ENCODE data around the gene PRG3. TPM values are rescaled to one million over a fixed set of nuclear protein-coding genes. Genes with fewer than 3 reads are reported as not detected.

PRG3 gene
- total and polyA plus RNA-seq, 9 of the 15 experiments (the other 6 are each of a cell fraction or from before 2014, with no cell fraction given): 0.18 to 0.55 (median 0.38) TPM; not detected in 6

DNA sequence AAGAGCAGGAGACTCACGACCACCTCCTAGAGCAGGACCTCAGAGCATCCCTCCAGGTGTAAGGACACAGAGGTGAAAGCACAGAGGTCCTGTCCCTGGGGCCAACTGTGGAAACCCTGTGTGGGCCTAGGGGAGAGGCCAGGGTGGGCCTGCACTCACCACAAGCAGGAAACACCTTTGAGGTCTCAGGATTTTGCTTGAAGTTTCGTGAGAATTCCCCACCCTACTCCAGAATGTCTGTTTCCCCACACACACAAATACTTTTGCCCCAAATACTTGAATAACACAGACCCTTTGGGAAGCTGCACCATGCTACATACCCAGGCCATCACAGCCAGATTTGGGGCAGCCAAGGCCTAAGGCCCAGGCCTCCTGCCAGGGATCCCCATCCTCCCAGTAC is 27.8 kb upstream of the PRG3 start (continued):
- TF ChIP-seq, protein P1, sequence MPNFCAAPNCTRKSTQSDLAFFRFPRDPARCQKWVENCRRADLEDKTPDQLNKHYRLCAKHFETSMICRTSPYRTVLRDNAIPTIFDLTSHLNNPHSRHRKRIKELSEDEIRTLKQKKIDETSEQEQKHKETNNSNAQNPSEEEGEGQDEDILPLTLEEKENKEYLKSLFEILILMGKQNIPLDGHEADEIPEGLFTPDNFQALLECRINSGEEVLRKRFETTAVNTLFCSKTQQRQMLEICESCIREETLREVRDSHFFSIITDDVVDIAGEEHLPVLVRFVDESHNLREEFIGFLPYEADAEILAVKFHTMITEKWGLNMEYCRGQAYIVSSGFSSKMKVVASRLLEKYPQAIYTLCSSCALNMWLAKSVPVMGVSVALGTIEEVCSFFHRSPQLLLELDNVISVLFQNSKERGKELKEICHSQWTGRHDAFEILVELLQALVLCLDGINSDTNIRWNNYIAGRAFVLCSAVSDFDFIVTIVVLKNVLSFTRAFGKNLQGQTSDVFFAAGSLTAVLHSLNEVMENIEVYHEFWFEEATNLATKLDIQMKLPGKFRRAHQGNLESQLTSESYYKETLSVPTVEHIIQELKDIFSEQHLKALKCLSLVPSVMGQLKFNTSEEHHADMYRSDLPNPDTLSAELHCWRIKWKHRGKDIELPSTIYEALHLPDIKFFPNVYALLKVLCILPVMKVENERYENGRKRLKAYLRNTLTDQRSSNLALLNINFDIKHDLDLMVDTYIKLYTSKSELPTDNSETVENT (CRISPR knock-in tag; IDR thresholded peaks at IDR 0.05): no peak

GRCh38 chr11:57407941-57408475 is 27.1 kb upstream of the PRG3 start:
- Histone ChIP-seq H3K79me2 (ENCODE audit: control insufficient read depth, insufficient read depth, low read length) (peaks cover under 1% of the 10 kb centered on the region; the same call in 2 of the 3 replicates), H4K20me1 (replicated peaks; ENCODE audit: control insufficient read depth, insufficient read depth, low read length) (no peaks in the 10 kb centered on the region), H3K4me3 (no peak overlapping the region), H3K9me3 (replicated peaks; ENCODE audit: control insufficient read depth, insufficient read depth, low read depth, low read length) (no peaks in the 10 kb centered on the region), H3K4me2 (ENCODE audit: insufficient read depth, low read length) (no peak overlapping the region), H3K27me3 (ENCODE audit: control insufficient read depth in 2 of 2, insufficient read depth in 2 of 2, low read length in 2 of 2) (no peaks in the 10 kb centered on the region), H3K4me1 (replicated peaks in 1 of 2; ENCODE audit: control insufficient read depth in 2 of 2, insufficient read depth in 2 of 2, low read length in 2 of 2) (peaks cover 5 to 15% of the 10 kb centered on the region in 2 experiments; a peak in 4 of 5 replicates), H3K9me1 (ENCODE audit: control insufficient read depth, insufficient read depth, low read length) (no peaks in the 10 kb centered on the region), H2AFZ (ENCODE audit: low read depth, low read length) (no peak overlapping the region), H3K36me3 (ENCODE audit: control insufficient read depth, insufficient read depth, low read length) (peaks cover 77% of the 10 kb centered on the region), H3K27ac (ENCODE audit: extremely low read depth, low read depth, low read length) (no peak overlapping the region), H3K9ac (ENCODE audit: insufficient read depth in 1 of 2, low read depth in 2 of 2, low read length in 2 of 2) (no peak overlapping the region)
- ATAC-seq (no peak), DNase-seq (ENCODE audit: extremely low read depth in 1 of 4, low spot score in 3 of 4) (no peak), FAIRE-seq (no peak)
- intact Hi-C loops (cut with micrococcal nuclease) (no loop called here), in situ Hi-C loops (cut with MboI) (no loop called here)
- CTCF ChIA-PET (ENCODE audit: low intra/inter-chr PET ratio): no interaction called here
- POLR2A ChIA-PET: interaction anchor here (0.7 to 1.6 kb wide), 2 partner anchors 10 to 20 kb away, joined by 3 to 4 read pairs; no protein-coding TSS in a partner anchor
- WGBS (ENCODE audit: insufficient coverage, low coverage, missing lambda C conversion rate): 89% methylated on average over 8 of the region's 8 CpGs
- BruUV-seq (replicated peaks): no TSS peak
- TF ChIP-seq, protein P2, sequence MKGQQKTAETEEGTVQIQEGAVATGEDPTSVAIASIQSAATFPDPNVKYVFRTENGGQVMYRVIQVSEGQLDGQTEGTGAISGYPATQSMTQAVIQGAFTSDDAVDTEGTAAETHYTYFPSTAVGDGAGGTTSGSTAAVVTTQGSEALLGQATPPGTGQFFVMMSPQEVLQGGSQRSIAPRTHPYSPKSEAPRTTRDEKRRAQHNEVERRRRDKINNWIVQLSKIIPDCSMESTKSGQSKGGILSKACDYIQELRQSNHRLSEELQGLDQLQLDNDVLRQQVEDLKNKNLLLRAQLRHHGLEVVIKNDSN (CRISPR knock-in tag; IDR thresholded peaks at IDR 0.05): no peak
- no peak for TF ChIP-seq RB1 (IDR thresholded peaks at IDR 0.05; ENCODE audit: low read depth)
- TF ChIP-seq, protein P3, sequence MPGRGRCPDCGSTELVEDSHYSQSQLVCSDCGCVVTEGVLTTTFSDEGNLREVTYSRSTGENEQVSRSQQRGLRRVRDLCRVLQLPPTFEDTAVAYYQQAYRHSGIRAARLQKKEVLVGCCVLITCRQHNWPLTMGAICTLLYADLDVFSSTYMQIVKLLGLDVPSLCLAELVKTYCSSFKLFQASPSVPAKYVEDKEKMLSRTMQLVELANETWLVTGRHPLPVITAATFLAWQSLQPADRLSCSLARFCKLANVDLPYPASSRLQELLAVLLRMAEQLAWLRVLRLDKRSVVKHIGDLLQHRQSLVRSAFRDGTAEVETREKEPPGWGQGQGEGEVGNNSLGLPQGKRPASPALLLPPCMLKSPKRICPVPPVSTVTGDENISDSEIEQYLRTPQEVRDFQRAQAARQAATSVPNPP (IDR thresholded peaks at IDR 0.05; ENCODE audit: borderline replicate concordance, insufficient read depth, insufficient read length): no peak
- no peak for TF ChIP-seq GABPA (tag; conservative IDR thresholded peaks at IDR 0.05; ENCODE audit: low read depth)
- TF ChIP-seq MLLT1 (IDR thresholded peaks at IDR 0.05): no peak
- TF ChIP-seq ZNF507 (tag; conservative IDR thresholded peaks at IDR 0.05): no peak
- TF ChIP-seq HOXB6 (CRISPR knock-in tag; IDR thresholded peaks at IDR 0.05; ENCODE audit: borderline replicate concordance): no peak
- TF ChIP-seq HDAC6 (IDR thresholded peaks at IDR 0.05; ENCODE audit: low read depth, low read length): no peak
- TF ChIP-seq DPF2 (IDR thresholded peaks at IDR 0.05): no peak
- TF ChIP-seq, protein P4, sequence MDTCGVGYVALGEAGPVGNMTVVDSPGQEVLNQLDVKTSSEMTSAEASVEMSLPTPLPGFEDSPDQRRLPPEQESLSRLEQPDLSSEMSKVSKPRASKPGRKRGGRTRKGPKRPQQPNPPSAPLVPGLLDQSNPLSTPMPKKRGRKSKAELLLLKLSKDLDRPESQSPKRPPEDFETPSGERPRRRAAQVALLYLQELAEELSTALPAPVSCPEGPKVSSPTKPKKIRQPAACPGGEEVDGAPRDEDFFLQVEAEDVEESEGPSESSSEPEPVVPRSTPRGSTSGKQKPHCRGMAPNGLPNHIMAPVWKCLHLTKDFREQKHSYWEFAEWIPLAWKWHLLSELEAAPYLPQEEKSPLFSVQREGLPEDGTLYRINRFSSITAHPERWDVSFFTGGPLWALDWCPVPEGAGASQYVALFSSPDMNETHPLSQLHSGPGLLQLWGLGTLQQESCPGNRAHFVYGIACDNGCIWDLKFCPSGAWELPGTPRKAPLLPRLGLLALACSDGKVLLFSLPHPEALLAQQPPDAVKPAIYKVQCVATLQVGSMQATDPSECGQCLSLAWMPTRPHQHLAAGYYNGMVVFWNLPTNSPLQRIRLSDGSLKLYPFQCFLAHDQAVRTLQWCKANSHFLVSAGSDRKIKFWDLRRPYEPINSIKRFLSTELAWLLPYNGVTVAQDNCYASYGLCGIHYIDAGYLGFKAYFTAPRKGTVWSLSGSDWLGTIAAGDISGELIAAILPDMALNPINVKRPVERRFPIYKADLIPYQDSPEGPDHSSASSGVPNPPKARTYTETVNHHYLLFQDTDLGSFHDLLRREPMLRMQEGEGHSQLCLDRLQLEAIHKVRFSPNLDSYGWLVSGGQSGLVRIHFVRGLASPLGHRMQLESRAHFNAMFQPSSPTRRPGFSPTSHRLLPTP (IDR thresholded peaks at IDR 0.05; ENCODE audit: borderline replicate concordance, extremely low read depth, insufficient read length): no peak
- TF ChIP-seq BCOR (IDR thresholded peaks at IDR 0.05): peak; percentile 81

Data from K562 (cell line).